Measurements from ENCODE around the gene DKK3. TPM values are rescaled to one million over a fixed set of nuclear protein-coding genes. Genes with fewer than 3 reads are reported as not detected.
A peak's percentile ranks its signal among the peaks of the same experiment; 100 is the strongest.

The DKK3 gene
- total RNA-seq, 1 donor from 2014 or later = 8.4 TPM

- no peaks in the 10 kb centered on the region for H3K4me1 Mint-ChIP-seq (ENCODE audit: unreplicated experiment)
- no peak overlapping the region for H3K4me3 Mint-ChIP-seq (ENCODE audit: unreplicated experiment)
- no peak for TF ChIP-seq CTCF (IDR thresholded peaks at IDR 0.05; ENCODE audit: unreplicated experiment)
- no peak for DNase-seq (ENCODE audit: low spot score)
- peaks cover 1% of the 10 kb centered on the region for H3K27me3 Mint-ChIP-seq (ENCODE audit: unreplicated experiment)
- no peaks in the 10 kb centered on the region for H3K36me3 Mint-ChIP-seq (ENCODE audit: low read depth, unreplicated experiment)
- no peaks in the 10 kb centered on the region for H3K9me3 Mint-ChIP-seq (ENCODE audit: unreplicated experiment)
- H3K27ac Mint-ChIP-seq (ENCODE audit: unreplicated experiment) = no peak overlapping the region
Measured at GRCh38 chr11:11993839-11994238, 14.6 kb downstream of the DKK3 start.

- no peak for DNase-seq (ENCODE audit: low spot score)
- no peaks in the 10 kb centered on the region for H3K36me3 Mint-ChIP-seq (ENCODE audit: low read depth, unreplicated experiment)
- H3K27me3 Mint-ChIP-seq (ENCODE audit: unreplicated experiment) = peaks cover 1% of the 10 kb centered on the region
- H3K9me3 Mint-ChIP-seq (ENCODE audit: unreplicated experiment) = no peaks in the 10 kb centered on the region
- peaks cover 3% of the 10 kb centered on the region for H3K4me1 Mint-ChIP-seq (ENCODE audit: unreplicated experiment)
- no peak overlapping the region for H3K4me3 Mint-ChIP-seq (ENCODE audit: unreplicated experiment)
- TF ChIP-seq CTCF (IDR thresholded peaks at IDR 0.05; ENCODE audit: unreplicated experiment) = no peak
- no peak overlapping the region for H3K27ac Mint-ChIP-seq (ENCODE audit: unreplicated experiment)
Measured at GRCh38 chr11:11992257-11993212, 15.9 kb downstream of the DKK3 start.

- H3K4me3 Mint-ChIP-seq (ENCODE audit: unreplicated experiment) = no peak overlapping the region
- no peak overlapping the region for H3K27ac Mint-ChIP-seq (ENCODE audit: unreplicated experiment)
- no peak for DNase-seq (ENCODE audit: low spot score)
- H3K4me1 Mint-ChIP-seq (ENCODE audit: unreplicated experiment) = peaks cover 9% of the 10 kb centered on the region
- no peak for TF ChIP-seq CTCF (IDR thresholded peaks at IDR 0.05; ENCODE audit: unreplicated experiment)
- H3K36me3 Mint-ChIP-seq (ENCODE audit: low read depth, unreplicated experiment) = no peaks in the 10 kb centered on the region
- no peaks in the 10 kb centered on the region for H3K27me3 Mint-ChIP-seq (ENCODE audit: unreplicated experiment)
- no peaks in the 10 kb centered on the region for H3K9me3 Mint-ChIP-seq (ENCODE audit: unreplicated experiment)
Measured at GRCh38 chr11:11989774-11990744, 18.4 kb downstream of the DKK3 start.

- peak; percentile 47 for TF ChIP-seq CTCF (IDR thresholded peaks at IDR 0.05; ENCODE audit: unreplicated experiment)
- Mint-ChIP-seq H3K4me1 (ENCODE audit: unreplicated experiment) (peaks cover 9% of the 10 kb centered on the region), H3K9me3 (ENCODE audit: unreplicated experiment) (no peaks in the 10 kb centered on the region), H3K36me3 (ENCODE audit: low read depth, unreplicated experiment) (no peaks in the 10 kb centered on the region), H3K27ac (ENCODE audit: unreplicated experiment) (no peak overlapping the region), H3K4me3 (ENCODE audit: unreplicated experiment) (no peak overlapping the region), H3K27me3 (ENCODE audit: unreplicated experiment) (no peaks in the 10 kb centered on the region)
- no peak for DNase-seq (ENCODE audit: low spot score)
Measured at GRCh38 chr11:11988681-11989261, 19.7 kb downstream of the DKK3 start.

All from endothelial cell (in vitro differentiated cells).